Transverse colon (tissue), 4 donors: Measurements from ENCODE around the gene C4orf36. TPM values are rescaled to one million over a fixed set of nuclear protein-coding genes. Genes with fewer than 3 reads are reported as not detected.

Experiments used
- DNase-seq: peaks from one replicate; pipeline ENCODE4 v3.0.0-alpha.2; 2019
- H3K27ac ChIP-seq, 4 donors: fragments of 200-600 bp; sonication (generic); 2 replicates each; pipeline ENCODE4 v1.5.1; 2016 to 2018; ENCODE audit warnings: inconsistent platforms in 4 of 4
- H3K27me3 ChIP-seq: fragments of 200-600 bp; sonication (generic); 2 replicates; pipeline ENCODE4 v1.5.1; 2017; ENCODE audit warnings: inconsistent platforms
- H3K36me3 ChIP-seq, 4 donors: fragments of 200-600 bp; sonication (generic); 2 replicates each; pipeline ENCODE4 v1.5.1; 2017 to 2019; ENCODE audit warnings: inconsistent platforms in 4 of 4
- H3K4me1 ChIP-seq, 4 donors: fragments of 200-600 bp; sonication (generic); 2 replicates each; pipeline ENCODE4 v1.5.1; 2017 to 2020; ENCODE audit warnings: inconsistent platforms in 4 of 4
- H3K4me3 ChIP-seq, 4 donors: fragments of 200-600 bp; sonication (generic); 1 replicate in 1 of 4; 2 replicates in 3 of 4; pipeline versions ENCODE4 v1.5.1 to v1.6.1; 2017 to 2019; ENCODE audit warnings: inconsistent platforms in 4 of 4
- H3K9me3 ChIP-seq, 2 donors: fragments of 200-600 bp; sonication (generic); 2 replicates each; pipeline ENCODE4 v1.5.1; 2017 to 2019; ENCODE audit warnings: inconsistent platforms in 2 of 2
- CTCF ChIP-seq, 5 experiments: fragments of 200-600 bp in 3 of 5; fragments of 450-650 bp in 2 of 5; sonication (generic) in 3 of 5; IDR thresholded peaks; 1 replicate in 2 of 5; 2 replicates in 3 of 5; pipeline ENCODE4 v1.5.1; 2016 to 2017; ENCODE audit warnings: antibody characterized with exemption in 5 of 5, inconsistent platforms in 3 of 5, mild to moderate bottlenecking in 2 of 5, moderate library complexity in 1 of 5
- EP300 ChIP-seq: sonication (generic); formaldehyde crosslinking; IDR thresholded peaks from one replicate; pipeline ENCODE4 v1.6.1; 2017; ENCODE audit warnings: antibody characterized with exemption, low read depth
- POLR2A ChIP-seq: fragments of 450-650 bp; IDR thresholded peaks from one replicate; pipeline ENCODE4 v1.6.1; 2016; ENCODE audit warnings: antibody characterized with exemption, mild to moderate bottlenecking, moderate library complexity
- POLR2AphosphoS5 ChIP-seq, 3 donors: sonication (generic); formaldehyde crosslinking; IDR thresholded peaks; one replicate each; pipeline ENCODE4 v1.6.1; 2016; ENCODE audit warnings: antibody characterized with exemption in 3 of 3
- WGBS, 2 donors: methylation state at CpG; one replicate each; pipeline ENCODE4 v1.1.5; 2018; ENCODE audit warnings: low coverage in 1 of 2; 5-methylcytosine and 5-hydroxymethylcytosine counted together
- in situ Hi-C, 4 donors: fragments of 200-750 bp; cut with MboI; loops; one replicate each; pipeline versions ENCODE4 v1.15.0 to v1.15.1; 2017; ENCODE audit warnings: low sequenced_read_pairs in 3 of 4, low pct_ligation_motif_present in 1 of 4, low pct_unique_long_range_greater_than_20kb in 1 of 4
- intact Hi-C: fragments of 100-400 bp; cut with DNase I; formaldehyde crosslinking; loops from one replicate; pipeline ENCODE4 v1.15.1; 2023; ENCODE audit warnings: low total_unique reads
- total RNA-seq, 4 donors: library from RNA; depleted of rRNA; stranded (reverse); fragments of >200 nt; gene quantifications; one replicate each; pipeline ENCODE4 v1.1.0, GENCODE V29; 2016

Gene C4orf36
- total RNA-seq, 4 donors from 2014 or later: 0.27 to 0.32 TPM; not detected in 2

GRCh38 chr4:86934147-86934770, 42.0 kb upstream of the C4orf36 start:
- intact Hi-C loops: loop anchor here (2.0 to 10.0 kb wide), 2 partner anchors 73 to 171 kb away; no protein-coding TSS in a partner anchor
- WGBS, 2 donors: 7 to 17% methylated on average over 8 to 15 of the region's 15 CpGs
- Histone ChIP-seq H3K36me3 (no peaks in the 10 kb centered on the region), H3K27ac (peak overlapping the region; percentile 99 to 100 (median 99)), H3K27me3 (no peaks in the 10 kb centered on the region), H3K4me3 (peak overlapping the region; percentile 45 to 94 (median 87)), H3K9me3 (no peaks in the 10 kb centered on the region), H3K4me1 (peaks cover 19 to 43% (median 36%) of the 10 kb centered on the region in 4 donors)
- DNase-seq: peak; percentile 9
- TF ChIP-seq POLR2A: no peak
- no peak for TF ChIP-seq CTCF (IDR thresholded peaks at IDR 0.05)
- in situ Hi-C loops: loop anchor here in 1 of 4 donors (10.0 kb wide), 1 partner anchor 71 kb away; no protein-coding TSS in a partner anchor

- in situ Hi-C loops: loop anchor here in 3 of 4 donors (10.0 kb wide), 2 partner anchors 166 to 306 kb away; no protein-coding TSS in a partner anchor
- Histone ChIP-seq H3K9me3 (no peaks in the 10 kb centered on the region), H3K27me3 (no peaks in the 10 kb centered on the region), H3K36me3 (no peaks in the 10 kb centered on the region), H3K27ac (peak overlapping the region in 1 of 4 donors; percentile 61), H3K4me1 (peaks cover 2 to 10% (median 2%) of the 10 kb centered on the region in 4 donors), H3K4me3 (no peak overlapping the region)
- TF ChIP-seq POLR2AphosphoS5 (IDR thresholded peaks at IDR 0.05) (no peak), POLR2A (no peak), CTCF (IDR thresholded peaks at IDR 0.05) (no peak), EP300 (no peak)
- DNase-seq: no peak
- WGBS, 2 donors: 85 to 91% methylated on average over 7 to 10 of the region's 10 CpGs
- intact Hi-C loops: no loop called here
Observed at GRCh38 chr4:86928400-86929255, 36.4 kb upstream of the C4orf36 start.

- no peaks in the 10 kb centered on the region for H3K27me3 ChIP-seq
- 77 to 83% methylated on average over 2 of the region's 2 CpGs for WGBS, 2 donors
- no peaks in the 10 kb centered on the region for H3K36me3 ChIP-seq
- TF ChIP-seq EP300 (no peak), POLR2AphosphoS5 (IDR thresholded peaks at IDR 0.05) (peak in 1 of 3 donors; percentile 47)
- no peak overlapping the region for H3K4me3 ChIP-seq
- H3K9me3 ChIP-seq: no peaks in the 10 kb centered on the region
- intact Hi-C loops: no loop called here
- in situ Hi-C loops: loop anchor here in 3 of 4 donors (10.0 kb wide), 2 partner anchors 167 to 307 kb away; no protein-coding TSS in a partner anchor
- peaks cover 0 to 4% (median 0%) of the 10 kb centered on the region in 4 donors for H3K4me1 ChIP-seq
- peak overlapping the region in 1 of 4 donors; percentile 61 for H3K27ac ChIP-seq
- peak; percentile 21 for DNase-seq
Observed at GRCh38 chr4:86927843-86928395, 35.7 kb upstream of the C4orf36 start.

GRCh38 chr4:86926435-86927086, 34.3 kb upstream of the C4orf36 start:
- DNase-seq: no peak
- TF ChIP-seq POLR2AphosphoS5 (IDR thresholded peaks at IDR 0.05) (no peak), CTCF (IDR thresholded peaks at IDR 0.05) (no peak), EP300 (no peak), POLR2A (no peak)
- peaks cover 0 to 7% (median 0%) of the 10 kb centered on the region in 4 donors for H3K4me1 ChIP-seq
- in situ Hi-C loops: loop anchor here in 3 of 4 donors (10.0 kb wide), 2 partner anchors 168 to 308 kb away; no protein-coding TSS in a partner anchor
- WGBS, 2 donors: 85 to 100% methylated on average over 4 to 6 of the region's 6 CpGs
- H3K27ac ChIP-seq: no peak overlapping the region
- H3K9me3 ChIP-seq: no peaks in the 10 kb centered on the region
- H3K4me3 ChIP-seq: no peak overlapping the region
- H3K36me3 ChIP-seq: no peaks in the 10 kb centered on the region
- intact Hi-C loops: no loop called here
- no peaks in the 10 kb centered on the region for H3K27me3 ChIP-seq
